Gastroesophageal sphincter (tissue), 4 donors: Measurements from ENCODE around the gene ZNF672. TPM values are rescaled to one million over a fixed set of nuclear protein-coding genes. Genes with fewer than 3 reads are reported as not detected.
"Not testable (repeated sequence)": the region's sequence is repeated elsewhere in the genome, so short reads cannot be mapped to it uniquely, and the experiment has no call there.

ENCODE experiments used
- ATAC-seq: fragments of 150-250 bp; one replicate; pipeline ENCODE4 v1.9.1; 2016; ENCODE audit warnings: mild to moderate bottlenecking, moderate library complexity
- H3K27ac ChIP-seq, 4 donors: fragments of 200-600 bp; sonication (generic) in 3 of 4; 1 replicate in 3 of 4; 2 replicates in 1 of 4; pipeline ENCODE4 v1.5.1; 2016 to 2019
- H3K27me3 ChIP-seq: fragments of 200-600 bp; sonication (generic); one replicate; pipeline ENCODE4 v1.5.1; 2019
- H3K36me3 ChIP-seq, 2 donors: fragments of 200-600 bp; sonication (generic); one replicate each; pipeline ENCODE4 v1.5.1; 2019; ENCODE audit warnings: control low read depth in 1 of 2
- H3K4me1 ChIP-seq, 3 donors: fragments of 200-600 bp; sonication (generic); 1 replicate in 2 of 3; 2 replicates in 1 of 3; pipeline ENCODE4 v1.5.1; 2016 to 2019; ENCODE audit warnings: control low read depth in 2 of 3
- H3K4me3 ChIP-seq, 2 donors: fragments of 200-600 bp; sonication (generic); one replicate each; pipeline ENCODE4 v1.5.1; 2019; ENCODE audit warnings: mild to moderate bottlenecking in 1 of 2, moderate library complexity in 1 of 2
- H3K9me3 ChIP-seq, 3 donors: fragments of 200-600 bp; sonication (generic); one replicate each; pipeline ENCODE4 v1.5.1; 2017 to 2019; ENCODE audit warnings: control low read depth in 2 of 3
- CTCF ChIP-seq, 4 experiments: fragments of 200-600 bp in 2 of 4; fragments of 450-650 bp in 2 of 4; sonication (generic) in 1 of 4; IDR thresholded peaks; one replicate each; pipeline ENCODE4 v1.5.1; 2017 to 2019; ENCODE audit warnings: antibody characterized with exemption in 4 of 4, mild to moderate bottlenecking in 2 of 4, moderate library complexity in 2 of 4
- EP300 ChIP-seq: sonication (generic); formaldehyde crosslinking; IDR thresholded peaks from one replicate; pipeline ENCODE4 v1.6.1; 2017; ENCODE audit warnings: antibody characterized with exemption, mild to moderate bottlenecking
- POLR2A ChIP-seq, 2 donors: fragments of 450-650 bp; IDR thresholded peaks; one replicate each; pipeline ENCODE4 v1.6.1; 2017; ENCODE audit warnings: antibody characterized with exemption in 2 of 2, mild to moderate bottlenecking in 2 of 2, moderate library complexity in 1 of 2
- POLR2AphosphoS5 ChIP-seq: sonication (generic); formaldehyde crosslinking; IDR thresholded peaks from one replicate; pipeline ENCODE4 v1.6.1; 2017; ENCODE audit warnings: antibody characterized with exemption
- WGBS, 2 donors: methylation state at CpG; one replicate each; pipeline ENCODE4 v1.1.5; 2018; ENCODE audit warnings: low coverage in 1 of 2; 5-methylcytosine and 5-hydroxymethylcytosine counted together
- total RNA-seq, 4 donors: library from RNA; depleted of rRNA; stranded (reverse); fragments of >200 nt; gene quantifications; one replicate each; pipeline ENCODE4 v1.1.0, GENCODE V29; 2016

Gene ZNF672
- 10 to 100 TPM; 22.1 to 44.2 (median 34.3) TPM for total RNA-seq

GRCh38 chr1:248837781-248838356 lies at the start of gene ZNF672:
ZNF672 (plus strand) TSS chr1:248838224; CDS start chr1:248847275, 9,051 bp downstream.
- peak; percentile 95 for ATAC-seq
- no peaks in the 10 kb centered on the region for H3K27me3 ChIP-seq
- 0% methylated on average over 2 of the region's 48 CpGs; no CpG with 5 or more reads in 1 of the 2 donors for WGBS, 2 donors
- TF ChIP-seq EP300 (no peak), POLR2A (IDR thresholded peaks at IDR 0.05) (no peak), CTCF (IDR thresholded peaks at IDR 0.05) (peak in 2 of 4 experiments; percentile 9 to 35), POLR2AphosphoS5 (peak; percentile 86)
- peaks cover 0 to 48% (median 22%) of the 10 kb centered on the region in 3 donors for H3K4me1 ChIP-seq
- no peaks in the 10 kb centered on the region for H3K9me3 ChIP-seq
- peaks cover 0 to 3% of the 10 kb centered on the region in 2 donors for H3K36me3 ChIP-seq
- H3K4me3 ChIP-seq: peak within 1 kb of the TSS; percentile 70 to 95
- H3K27ac ChIP-seq: peak within 1 kb of the TSS; percentile 97 to 100 (median 99)

- Histone ChIP-seq H3K36me3 (no peaks in the 10 kb centered on the region), H3K27ac (no peak overlapping the region), H3K4me1 (no peaks in the 10 kb centered on the region), H3K9me3 (peaks cover 0 to 6% (median 0%) of the 10 kb centered on the region in 3 donors), H3K4me3 (no peak overlapping the region), H3K27me3 (peaks cover 25% of the 10 kb centered on the region)
- 83 to 94% methylated on average over 2 to 3 of the region's 3 CpGs for WGBS, 2 donors
- no peak for TF ChIP-seq POLR2A (IDR thresholded peaks at IDR 0.05)
- TF ChIP-seq POLR2AphosphoS5: no peak
- no peak for TF ChIP-seq EP300
- TF ChIP-seq CTCF (IDR thresholded peaks at IDR 0.05): no peak
- no peak for ATAC-seq
Observed at GRCh38 chr1:248788327-248788726, 49.7 kb upstream of the ZNF672 start.

- WGBS, 2 donors: 69 to 100% methylated on average over 1 to 2 of the region's 2 CpGs
- H3K27me3 ChIP-seq: peaks cover 17% of the 10 kb centered on the region
- H3K27ac ChIP-seq, ATAC-seq, H3K4me1 ChIP-seq, H3K36me3 ChIP-seq, H3K4me3 ChIP-seq: not testable (repeated sequence)
- peaks cover 0 to 16% (median 0%) of the 10 kb centered on the region in 3 donors for H3K9me3 ChIP-seq
Observed at GRCh38 chr1:248789337-248789736, 48.7 kb upstream of the ZNF672 start.

GRCh38 chr1:248790456-248790855 lies 47.6 kb upstream of the ZNF672 start:
- Histone ChIP-seq H3K4me3 (no peak overlapping the region), H3K27me3 (peaks cover 18% of the 10 kb centered on the region), H3K9me3 (peaks cover 0 to 27% (median 0%) of the 10 kb centered on the region in 3 donors), H3K36me3 (no peaks in the 10 kb centered on the region), H3K4me1 (no peaks in the 10 kb centered on the region), H3K27ac (no peak overlapping the region)
- TF ChIP-seq CTCF (IDR thresholded peaks at IDR 0.05) (no peak), POLR2AphosphoS5 (no peak), EP300 (no peak)
- 49 to 90% methylated on average over 2 to 4 of the region's 5 CpGs for WGBS, 2 donors
- no peak for ATAC-seq

GRCh38 chr1:248791010-248791409 lies 47.0 kb upstream of the ZNF672 start:
- peaks cover 22% of the 10 kb centered on the region for H3K27me3 ChIP-seq
- H3K9me3 ChIP-seq: peaks cover 0 to 33% (median 0%) of the 10 kb centered on the region in 3 donors
- H3K4me1 ChIP-seq: no peaks in the 10 kb centered on the region
- ATAC-seq: no peak
- no peak for TF ChIP-seq CTCF (IDR thresholded peaks at IDR 0.05)
- no peak for TF ChIP-seq POLR2A (IDR thresholded peaks at IDR 0.05)
- TF ChIP-seq EP300: no peak
- TF ChIP-seq POLR2AphosphoS5: no peak
- no peaks in the 10 kb centered on the region for H3K36me3 ChIP-seq
- WGBS, 2 donors: 74 to 80% methylated on average over 1 to 4 of the region's 4 CpGs
- H3K27ac ChIP-seq: no peak overlapping the region
- no peak overlapping the region for H3K4me3 ChIP-seq
